Non-pigmented ciliary epithelial cell (primary cell): ENCODE measurements around the gene HSPA1L.

Source experiments
- DNase-seq: peaks from one replicate; pipeline ENCODE4 v3.0.0-alpha.2; 2010; ENCODE audit warnings: low read depth

HSPA1L gene

DNA sequence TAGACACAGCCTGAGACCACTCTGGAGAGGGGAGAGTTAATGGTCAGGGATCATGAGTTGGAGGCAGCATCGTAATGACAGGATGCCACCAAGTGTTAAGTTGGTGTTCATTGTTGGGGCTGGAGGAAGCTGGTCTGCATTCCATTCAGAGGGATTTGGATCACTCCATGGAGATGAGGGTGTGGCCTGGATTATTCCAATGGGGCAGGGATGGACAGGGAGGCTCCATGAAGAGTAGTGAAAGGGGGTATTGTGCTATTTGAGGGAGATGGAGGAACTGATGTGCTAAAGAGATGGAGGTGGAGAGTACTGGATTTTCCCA, 51.5 kb downstream of the HSPA1L start:
- DNase-seq = no peak

GRCh38 chr6:31762878-31763618, 52.0 kb downstream of the HSPA1L start:
- no peak for DNase-seq

DNA sequence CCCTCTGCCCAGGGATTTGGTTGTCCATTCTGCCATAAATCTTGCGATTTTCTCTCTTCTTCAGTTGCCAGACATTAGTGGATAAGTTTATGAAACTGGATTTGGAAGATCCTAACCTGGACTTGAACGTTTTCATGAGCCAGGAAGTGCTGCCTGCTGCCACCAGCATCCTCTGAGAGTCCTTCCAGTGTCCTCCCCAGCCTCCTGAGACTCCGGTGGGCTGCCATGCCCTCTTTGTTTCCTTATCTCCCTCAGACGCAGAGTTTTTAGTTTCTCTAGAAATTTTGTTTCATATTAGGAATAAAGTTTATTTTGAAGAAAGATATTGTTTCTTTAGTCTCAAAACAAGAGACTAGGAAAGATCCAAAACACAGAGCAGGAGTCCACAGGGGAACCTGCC, 52.7 kb downstream of the HSPA1L start, which contains the start of gene SAPCD1:
Gene SAPCD1, plus strand, starts transcription at position 301 of the 400 bp plus-strand sequence. CDS start 399 bp downstream, outside the sequence.
- no peak for DNase-seq

- no peak for DNase-seq
These were observed 53.7 kb downstream of the HSPA1L start for GRCh38 chr6:31761343-31761742.

GRCh38 chr6:31760790-31761189, 54.3 kb downstream of the HSPA1L start:
- DNase-seq = no peak
